Lung (tissue), 12 donors: ENCODE measurements around the gene FAM117B. TPM values are rescaled to one million over a fixed set of nuclear protein-coding genes. Genes with fewer than 3 reads are reported as not detected.

ENCODE experiments used
- ATAC-seq: fragments of 200-7000 bp; cut with Tn5 transposase; one replicate; pipeline ENCODE4 v1.9.1; 2020; ENCODE audit warnings: moderate number of reproducible peaks; ENCODE audit not compliant: insufficient read depth, low FRiP score
- DNase-seq, 3 donors: peaks; one replicate each; pipeline ENCODE4 v3.0.0-alpha.2; 2013 to 2017
- H3K27ac ChIP-seq, 2 donors: one replicate each; pipeline ENCODE4 v1.5.1; 2013; ENCODE audit warnings: mild to moderate bottlenecking in 2 of 2, moderate library complexity in 2 of 2, control low read depth in 1 of 2, inconsistent platforms in 1 of 2, low read depth in 1 of 2, low read length in 1 of 2
- H3K27me3 ChIP-seq, 3 donors: one replicate each; pipeline ENCODE4 v1.5.1; 2013; ENCODE audit warnings: low read length in 2 of 3; ENCODE audit not compliant: control insufficient read depth in 3 of 3, insufficient read depth in 3 of 3
- H3K36me3 ChIP-seq, 4 donors: one replicate each; pipeline ENCODE4 v1.5.1; 2013; ENCODE audit warnings: low read length in 4 of 4, mild to moderate bottlenecking in 1 of 4, moderate library complexity in 1 of 4; ENCODE audit not compliant: control insufficient read depth in 4 of 4, insufficient read depth in 4 of 4
- H3K4me1 ChIP-seq, 5 donors: one replicate each; pipeline ENCODE4 v1.5.1; 2013; ENCODE audit warnings: low read length in 5 of 5, mild to moderate bottlenecking in 2 of 5, moderate library complexity in 1 of 5; ENCODE audit not compliant: control insufficient read depth in 5 of 5, insufficient read depth in 5 of 5
- H3K4me3 ChIP-seq: one replicate; pipeline ENCODE4 v1.5.1; 2013; ENCODE audit warnings: mild to moderate bottlenecking, control low read depth, moderate library complexity
- H3K9ac ChIP-seq, 2 donors: one replicate each; pipeline ENCODE4 v1.5.1; 2013; ENCODE audit warnings: low read length in 2 of 2, control low read depth in 1 of 2; ENCODE audit not compliant: insufficient read depth in 1 of 2
- H3K9me3 ChIP-seq, 4 donors: one replicate each; pipeline ENCODE4 v1.5.1; 2013; ENCODE audit warnings: low read length in 3 of 4, mild to moderate bottlenecking in 1 of 4, moderate library complexity in 1 of 4; ENCODE audit not compliant: control insufficient read depth in 4 of 4, insufficient read depth in 3 of 4
- whole genome bisulfite sequencing, 2 donors: extraction: QIAGEN DNeasy Blood & Tissue Kit; methylation state at CpG; one replicate each; pipeline ENCODE4 v1.1.7; 2013; 5-methylcytosine and 5-hydroxymethylcytosine counted together
- polyA plus RNA-seq, 2 donors: library from polyadenylated mRNA; stranded (reverse); fragments of 200-250 nt; gene quantifications; one replicate each; pipeline ENCODE4 v1.2.1, GENCODE V29; 2013
- total RNA-seq, 2 donors: library from RNA; depleted of rRNA in 1 of 2; stranded (reverse); fragments of >200 nt in 1 of 2; gene quantifications; one replicate each; pipeline ENCODE4 v1.2.1, GENCODE V29; 2014 to 2021
- TF ChIP-seq, protein P1 (sequence below): IDR thresholded peaks from 2 replicates; pipeline ENCODE4 v1.5.1; 2012; ENCODE audit warnings: mild to moderate bottlenecking; ENCODE audit errors: control extremely low read depth, extremely low read depth
- donor health status: control.
- donor health status: control.
- donor health status: Bipolar disorder and iron deficiency.
- donor health status: healthy.
- donor health status: DM: yes; HTN: yes; CAD: no.

FAM117B gene
- total and polyA plus RNA-seq, 4 donors: 1.4 to 19.9 (median 4.5) TPM

DNA sequence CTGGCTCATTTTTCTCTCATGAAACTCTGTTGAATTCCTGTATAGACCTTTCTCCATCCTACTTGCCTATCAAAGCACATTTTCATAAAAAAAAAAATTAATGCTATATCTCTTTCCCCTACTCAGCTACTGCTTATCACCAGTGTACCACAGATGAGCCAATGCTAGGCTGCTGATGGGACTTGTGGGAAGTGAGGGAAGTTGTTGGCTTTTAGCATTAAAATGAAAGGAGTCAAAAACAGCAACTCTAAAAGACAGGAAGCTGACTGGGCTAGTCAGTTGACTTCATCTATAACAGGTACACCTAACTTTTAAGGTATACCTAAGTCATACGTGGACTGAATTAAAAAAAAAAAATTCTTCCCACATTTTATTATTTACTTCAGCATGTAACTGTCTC, 102.1 kb downstream of the FAM117B start:
- no peak overlapping the region for H3K4me3 ChIP-seq
- peaks cover 0 to 4% (median 1%) of the 10 kb centered on the region in 4 donors for H3K9me3 ChIP-seq
- no peak overlapping the region for H3K27ac ChIP-seq
- ATAC-seq: no peak
- H3K9ac ChIP-seq: no peak overlapping the region
- DNase-seq: no peak
- TF ChIP-seq, protein P1, sequence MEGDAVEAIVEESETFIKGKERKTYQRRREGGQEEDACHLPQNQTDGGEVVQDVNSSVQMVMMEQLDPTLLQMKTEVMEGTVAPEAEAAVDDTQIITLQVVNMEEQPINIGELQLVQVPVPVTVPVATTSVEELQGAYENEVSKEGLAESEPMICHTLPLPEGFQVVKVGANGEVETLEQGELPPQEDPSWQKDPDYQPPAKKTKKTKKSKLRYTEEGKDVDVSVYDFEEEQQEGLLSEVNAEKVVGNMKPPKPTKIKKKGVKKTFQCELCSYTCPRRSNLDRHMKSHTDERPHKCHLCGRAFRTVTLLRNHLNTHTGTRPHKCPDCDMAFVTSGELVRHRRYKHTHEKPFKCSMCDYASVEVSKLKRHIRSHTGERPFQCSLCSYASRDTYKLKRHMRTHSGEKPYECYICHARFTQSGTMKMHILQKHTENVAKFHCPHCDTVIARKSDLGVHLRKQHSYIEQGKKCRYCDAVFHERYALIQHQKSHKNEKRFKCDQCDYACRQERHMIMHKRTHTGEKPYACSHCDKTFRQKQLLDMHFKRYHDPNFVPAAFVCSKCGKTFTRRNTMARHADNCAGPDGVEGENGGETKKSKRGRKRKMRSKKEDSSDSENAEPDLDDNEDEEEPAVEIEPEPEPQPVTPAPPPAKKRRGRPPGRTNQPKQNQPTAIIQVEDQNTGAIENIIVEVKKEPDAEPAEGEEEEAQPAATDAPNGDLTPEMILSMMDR: no peak
- 96 to 100% methylated on average over 1 of the region's 1 CpG for WGBS, 2 donors
- peaks cover 0 to 4% (median 2%) of the 10 kb centered on the region in 4 donors for H3K36me3 ChIP-seq
- no peaks in the 10 kb centered on the region for H3K4me1 ChIP-seq
- no peaks in the 10 kb centered on the region for H3K27me3 ChIP-seq

DNA sequence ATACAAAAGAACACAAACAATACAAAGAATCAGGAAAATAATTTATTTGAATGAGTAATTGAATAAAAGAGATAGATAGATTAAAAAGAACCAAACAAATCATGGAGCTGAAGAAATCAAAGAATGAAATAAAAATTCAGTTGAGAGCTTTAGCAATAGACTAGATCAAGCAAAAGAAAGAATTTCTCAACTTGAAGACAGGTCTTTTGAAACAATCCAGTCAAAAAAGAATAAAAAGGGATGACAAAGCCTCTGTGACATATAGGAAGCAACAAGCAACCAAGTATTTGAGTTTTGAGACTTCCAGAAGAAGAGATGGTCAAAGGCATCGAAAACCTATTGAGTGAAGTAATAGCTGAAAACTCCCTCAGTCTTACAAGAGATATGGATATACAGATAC, 108.8 kb downstream of the FAM117B start:
- Histone ChIP-seq H3K27ac (no peak overlapping the region), H3K4me3 (no peak overlapping the region), H3K9ac (no peak overlapping the region), H3K27me3 (no peaks in the 10 kb centered on the region), H3K4me1 (no peaks in the 10 kb centered on the region), H3K9me3 (peaks cover 0 to 8% (median 5%) of the 10 kb centered on the region in 4 donors), H3K36me3 (peaks cover 3 to 8% (median 7%) of the 10 kb centered on the region in 4 donors)
- DNase-seq (no peak), ATAC-seq (no peak)
- WGBS, 2 donors: 98 to 100% methylated on average over 1 of the region's 1 CpG
- TF ChIP-seq, protein P1: no peak

DNA sequence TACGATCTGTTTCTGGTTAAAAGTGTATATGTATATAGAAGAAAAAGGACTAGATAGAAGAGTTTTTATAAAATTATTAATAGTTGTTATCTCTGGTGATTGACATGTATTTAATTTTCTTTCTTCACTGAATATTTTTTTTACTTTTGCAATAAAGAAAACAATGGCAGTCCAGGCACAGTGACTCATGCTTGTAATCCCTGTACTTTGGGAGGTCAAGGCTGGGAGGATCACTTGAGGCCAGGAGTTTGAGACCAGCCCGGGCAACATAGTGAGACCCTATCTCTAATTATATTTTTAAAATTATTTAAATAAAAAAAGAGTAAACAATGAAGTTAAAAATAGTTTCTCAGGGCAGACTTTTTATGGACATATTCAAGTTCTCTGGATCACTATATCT, 114.7 kb downstream of the FAM117B start:
- TF ChIP-seq, protein P1: no peak

More for the DNA sequence above, 114.7 kb downstream of the FAM117B start:
- H3K9ac ChIP-seq: no peak overlapping the region
- WGBS, 2 donors: 90 to 95% methylated on average over 2 of the region's 2 CpGs
- ATAC-seq (no peak), DNase-seq (no peak)
- no peaks in the 10 kb centered on the region for H3K27me3 ChIP-seq
- H3K4me1 ChIP-seq: no peaks in the 10 kb centered on the region
- H3K27ac ChIP-seq: no peak overlapping the region
- H3K9me3 ChIP-seq: peaks cover 0 to 6% (median 0%) of the 10 kb centered on the region in 4 donors
- H3K4me3 ChIP-seq: no peak overlapping the region
- peaks cover 0 to 2% (median 0%) of the 10 kb centered on the region in 4 donors for H3K36me3 ChIP-seq
